ENCODE measurements around the gene BTD. TPM values are rescaled to one million over a fixed set of nuclear protein-coding genes. Genes with fewer than 3 reads are reported as not detected.

The BTD gene
- total RNA-seq, 1 donor from 2014 or later = 9.7 TPM

GRCh38 chr3:15578289-15578867, 23.2 kb upstream of the BTD start:
- DNase-seq (ENCODE audit: low read depth) (no peak), FAIRE-seq (no peak)
- no peaks in the 10 kb centered on the region for H3K36me3 ChIP-seq (ENCODE audit: control insufficient read depth, insufficient read depth, low read length)
- H3K4me3 ChIP-seq (ENCODE audit: low read depth, low read length) = no peak overlapping the region
- no peaks in the 10 kb centered on the region for H3K27me3 ChIP-seq (ENCODE audit: control insufficient read depth, insufficient read depth, low read length)
- TF ChIP-seq CTCF (IDR thresholded peaks at IDR 0.05; ENCODE audit: insufficient read depth, low read length, severe bottlenecking) = no peak

- DNase-seq (ENCODE audit: low read depth) = no peak
- H3K36me3 ChIP-seq (ENCODE audit: control insufficient read depth, insufficient read depth, low read length) = no peaks in the 10 kb centered on the region
- TF ChIP-seq CTCF (IDR thresholded peaks at IDR 0.05; ENCODE audit: insufficient read depth, low read length, severe bottlenecking) = no peak
- no peak overlapping the region for H3K4me3 ChIP-seq (ENCODE audit: low read depth, low read length)
- no peak for FAIRE-seq
- no peaks in the 10 kb centered on the region for H3K27me3 ChIP-seq (ENCODE audit: control insufficient read depth, insufficient read depth, low read length)
These were observed 22.5 kb upstream of the BTD start for GRCh38 chr3:15579051-15579450.

GRCh38 chr3:15581471-15582394, 19.8 kb upstream of the BTD start:
- no peak for FAIRE-seq
- no peak for TF ChIP-seq CTCF (IDR thresholded peaks at IDR 0.05; ENCODE audit: insufficient read depth, low read length, severe bottlenecking)
- H3K4me3 ChIP-seq (ENCODE audit: low read depth, low read length) = no peak overlapping the region
- no peak for DNase-seq (ENCODE audit: low read depth)
- H3K27me3 ChIP-seq (ENCODE audit: control insufficient read depth, insufficient read depth, low read length) = no peaks in the 10 kb centered on the region
- no peaks in the 10 kb centered on the region for H3K36me3 ChIP-seq (ENCODE audit: control insufficient read depth, insufficient read depth, low read length)

- no peak for TF ChIP-seq CTCF (IDR thresholded peaks at IDR 0.05; ENCODE audit: insufficient read depth, low read length, severe bottlenecking)
- H3K4me3 ChIP-seq (ENCODE audit: low read depth, low read length) = no peak overlapping the region
- no peaks in the 10 kb centered on the region for H3K27me3 ChIP-seq (ENCODE audit: control insufficient read depth, insufficient read depth, low read length)
- no peak for FAIRE-seq
- H3K36me3 ChIP-seq (ENCODE audit: control insufficient read depth, insufficient read depth, low read length) = peaks cover 2% of the 10 kb centered on the region
- DNase-seq (ENCODE audit: low read depth) = no peak
These were observed 16.3 kb upstream of the BTD start for GRCh38 chr3:15585111-15585845.

- TF ChIP-seq CTCF (IDR thresholded peaks at IDR 0.05; ENCODE audit: insufficient read depth, low read length, severe bottlenecking) = no peak
- no peak for FAIRE-seq
- Histone ChIP-seq H3K36me3 (ENCODE audit: control insufficient read depth, insufficient read depth, low read length) (peaks cover 2% of the 10 kb centered on the region), H3K27me3 (ENCODE audit: control insufficient read depth, insufficient read depth, low read length) (no peaks in the 10 kb centered on the region), H3K4me3 (ENCODE audit: low read depth, low read length) (no peak overlapping the region)
- DNase-seq (ENCODE audit: low read depth) = no peak
These were observed 10.3 kb upstream of the BTD start for GRCh38 chr3:15591242-15591641.

Data from bronchial epithelial cell (primary cell).